Endothelial cell of umbilical vein (primary cell): ENCODE data around the gene ABI3BP. TPM values are rescaled to one million over a fixed set of nuclear protein-coding genes. Genes with fewer than 3 reads are reported as not detected.

Experiments used
- BruUV-seq: library from RNA; stranded (reverse); fragments of 400-500 nt; replicated peaks from 2 replicates; lab custom pipeline; 2021; lab: Mats Ljungman, UMichigan
- CTCF ChIA-PET: fragments of 300-600, 350-600 bp; sonication (Branson Sonifier 250); formaldehyde crosslinking; loops from one replicate; lab custom pipeline; 2021; ENCODE audit warnings: antibody characterized with exemption, inconsistent platforms; lab: Charles Lee
- POLR2A ChIA-PET: fragments of 300-600, 350-600 bp; sonication (Branson Sonifier 250); formaldehyde crosslinking; loops from one replicate; lab custom pipeline; 2021; ENCODE audit warnings: antibody characterized with exemption, inconsistent platforms; lab: Charles Lee
- DNase-seq: peaks from one replicate; pipeline ENCODE4 v3.0.0-alpha.2; 2011; ENCODE audit warnings: low read depth, low spot score
- FAIRE-seq: peaks from 2 replicates; lab custom pipeline; 2011; peaks lifted over from hg19 to GRCh38; lab: Jason Lieb, UNC
- H2AFZ ChIP-seq: 2 replicates; pipeline ENCODE4 v1.6.0; 2012; ENCODE audit warnings: low read depth, low read length, control low read depth, inconsistent platforms
- H3K27ac ChIP-seq: 2 replicates; pipeline ENCODE4 v1.5.1; 2011; ENCODE audit warnings: low read depth, mild to moderate bottlenecking, control low read depth, low read length, moderate library complexity; ENCODE audit not compliant: insufficient read depth
- H3K27me3 ChIP-seq, 2 experiments: 2 replicates each; pipeline versions ENCODE4 v1.6.0 to v1.6.1; 2011; ENCODE audit warnings: low read length in 2 of 2, mixed read lengths in 1 of 2; ENCODE audit not compliant: control insufficient read depth in 2 of 2, insufficient read depth in 2 of 2
- H3K36me3 ChIP-seq, 2 experiments: 2 replicates in 1 of 2; 3 replicates in 1 of 2; pipeline ENCODE4 v1.5.1; 2011; ENCODE audit warnings: low read length in 2 of 2, mild to moderate bottlenecking in 1 of 2, moderate library complexity in 1 of 2; ENCODE audit not compliant: control insufficient read depth in 2 of 2, insufficient read depth in 2 of 2; ENCODE audit errors: extremely low read depth in 1 of 2
- H3K4me1 ChIP-seq: 3 replicates; pipeline ENCODE4 v1.5.1; 2011; ENCODE audit warnings: mild to moderate bottlenecking, low read length; ENCODE audit not compliant: control insufficient read depth, insufficient read depth; ENCODE audit errors: extremely low read depth
- H3K4me2 ChIP-seq: 2 replicates; pipeline ENCODE4 v1.6.1; 2011; ENCODE audit warnings: low read length, control low read depth, mixed read lengths; ENCODE audit not compliant: insufficient read depth
- H3K4me3 ChIP-seq, 3 experiments: fragments of 200-600 bp in 1 of 3; sonication (generic), shearing (Covaris generic) in 1 of 3; replicated peaks in 1 of 3; 2 replicates each; pipeline ENCODE4 v1.5.1; 2011 to 2016; ENCODE audit warnings: control low read depth in 3 of 3, low read length in 3 of 3, mild to moderate bottlenecking in 2 of 3, inconsistent platforms in 1 of 3, low read depth in 1 of 3, moderate library complexity in 1 of 3; ENCODE audit not compliant: insufficient read depth in 1 of 3
- H3K79me2 ChIP-seq: 2 replicates; pipeline ENCODE4 v1.6.0; 2012; ENCODE audit warnings: low read length, inconsistent platforms; ENCODE audit not compliant: control insufficient read depth, insufficient read depth
- H3K9ac ChIP-seq: replicated peaks from 2 replicates; pipeline ENCODE3; 2011; ENCODE audit warnings: low read length, control low read depth; ENCODE audit not compliant: insufficient read depth; ENCODE audit errors: extremely low read depth
- H3K9me1 ChIP-seq: replicated peaks from 3 replicates; pipeline ENCODE4 v1.6.0; 2011; ENCODE audit warnings: mild to moderate bottlenecking, low read length; ENCODE audit not compliant: control insufficient read depth, insufficient read depth; ENCODE audit errors: extremely low read depth
- H3K9me3 ChIP-seq: replicated peaks from 2 replicates; pipeline ENCODE4 v1.5.1; 2012; ENCODE audit warnings: low read length, inconsistent platforms; ENCODE audit not compliant: control insufficient read depth, insufficient read depth
- H4K20me1 ChIP-seq: replicated peaks from 2 replicates; pipeline ENCODE3; 2011; ENCODE audit warnings: mild to moderate bottlenecking, low read length; ENCODE audit not compliant: control insufficient read depth, insufficient read depth; ENCODE audit errors: extremely low read depth
- CTCF ChIP-seq, 2 donors: IDR thresholded peaks; 1 replicate in 1 of 2; 2 replicates in 1 of 2; pipeline ENCODE4 v1.5.1; 2011; ENCODE audit warnings: low read length in 2 of 2, mild to moderate bottlenecking in 2 of 2, moderate library complexity in 2 of 2, control low read depth in 1 of 2, inconsistent platforms in 1 of 2, low read depth in 1 of 2; ENCODE audit not compliant: insufficient read depth in 1 of 2; ENCODE audit errors: extremely low read depth in 1 of 2
- EZH2 ChIP-seq: IDR thresholded peaks from 2 replicates; pipeline ENCODE4 v1.6.1; 2012; ENCODE audit warnings: borderline replicate concordance, low read depth, mild to moderate bottlenecking, moderate library complexity, low read length, inconsistent platforms; ENCODE audit not compliant: severe bottlenecking
- FOS ChIP-seq: IDR thresholded peaks from 2 replicates; pipeline ENCODE4 v1.6.1; 2011; ENCODE audit warnings: mild to moderate bottlenecking, low read length, moderate library complexity, borderline replicate concordance; ENCODE audit not compliant: insufficient read depth
- GATA2 ChIP-seq: IDR thresholded peaks from 2 replicates; pipeline ENCODE4 v1.7.0; 2011; ENCODE audit warnings: low read depth, mild to moderate bottlenecking, moderate library complexity, mixed read lengths, low read length; ENCODE audit not compliant: insufficient read length, insufficient read depth
- JUN ChIP-seq: IDR thresholded peaks from 2 replicates; pipeline ENCODE4 v1.6.1; 2011; ENCODE audit warnings: borderline replicate concordance, low read depth; ENCODE audit not compliant: insufficient read length, insufficient read depth
- MAX ChIP-seq: IDR thresholded peaks from 2 replicates; pipeline ENCODE4 v1.6.1; 2011; ENCODE audit not compliant: insufficient read depth, insufficient read length
- MYC ChIP-seq: IDR thresholded peaks from one replicate; pipeline ENCODE4 v1.6.1; 2011; ENCODE audit warnings: mild to moderate bottlenecking, low read depth, low read length
- POLR2A ChIP-seq: IDR thresholded peaks from 2 replicates; pipeline ENCODE4 v1.6.1; 2012; ENCODE audit warnings: low read depth, mild to moderate bottlenecking, control low read depth, low read length
- POLR2AphosphoS5 ChIP-seq: IDR thresholded peaks from 2 replicates; pipeline ENCODE4 v1.6.1; 2012; ENCODE audit warnings: low read depth, mild to moderate bottlenecking, control low read depth, low read length, moderate library complexity; ENCODE audit not compliant: insufficient read depth
- dilution Hi-C: fragments of 300-500 bp; cut with MboI; formaldehyde crosslinking; loops from one replicate; pipeline ENCODE4 v1.15.0; 2019; ENCODE audit warnings: low sequenced_read_pairs; ENCODE audit not compliant: extremely low pct_ligation_motif_present
- intact Hi-C: fragments of 100-400 bp; cut with micrococcal nuclease; formaldehyde crosslinking; loops from one replicate; pipeline ENCODE4 v1.10.0; 2022
- polyA plus RNA-seq, 4 experiments: library from polyadenylated mRNA; depleted of rRNA in 3 of 4; stranded (reverse) in 3 of 4; unstranded in 1 of 4; fragments of >200 nt; gene quantifications; 2 replicates each; pipeline versions ENCODE4 v1.2.1 to v1.2.3, GENCODE V29; 2011 to 2012; ENCODE audit warnings: missing spikeins in 1 of 4
- total RNA-seq: library from RNA; stranded (reverse); gene quantifications from 2 replicates; pipeline ENCODE4 v1.2.3, GENCODE V29; 2021

Gene ABI3BP
- total and polyA plus RNA-seq, 2 donors (not counting 3 experiments of a cell fraction or from before 2014, with no cell fraction given) = 78.1 to 106 TPM

GRCh38 chr3:100994187-100994586, 966 bp upstream of the ABI3BP start:
- no peaks in the 10 kb centered on the region for H3K79me2 ChIP-seq
- H3K9me3 ChIP-seq = no peaks in the 10 kb centered on the region
- no peak overlapping the region for H3K4me3 ChIP-seq
- H3K36me3 ChIP-seq = no peaks in the 10 kb centered on the region
- no peak overlapping the region for H3K27ac ChIP-seq
- H4K20me1 ChIP-seq = no peaks in the 10 kb centered on the region
- no TSS peak for BruUV-seq
- FAIRE-seq (no peak), DNase-seq (no peak)
- no peaks in the 10 kb centered on the region for H3K9me1 ChIP-seq
- H3K9ac ChIP-seq = no peak overlapping the region
- peaks cover 14% of the 10 kb centered on the region for H3K4me1 ChIP-seq
- H3K4me2 ChIP-seq = no peak overlapping the region
- no peaks in the 10 kb centered on the region for H3K27me3 ChIP-seq
- dilution Hi-C loops = no loop called here
- ChIA-PET POLR2A (no interaction called here), CTCF (interaction anchor here (0.7 to 3.1 kb wide), 7 partner anchors 11 to 202 kb away, joined by 3 to 43 read pairs (median 4); no protein-coding TSS in a partner anchor)
- TF ChIP-seq CTCF (IDR thresholded peaks at IDR 0.05; ENCODE audit: extremely low read depth in 1 of 2, insufficient read depth in 1 of 2, low read depth in 1 of 2, low read length in 2 of 2) (no peak), EZH2 (no peak), MAX (no peak), MYC (no peak), JUN (no peak), POLR2A (no peak), POLR2AphosphoS5 (no peak), FOS (no peak), GATA2 (no peak)
- intact Hi-C loops = loop anchor here (10.0 kb wide), 1 partner anchor 249 kb away; no protein-coding TSS in a partner anchor
- no peak overlapping the region for H2AFZ ChIP-seq
